ENCODE measurements around the gene PRKG2. TPM values are rescaled to one million over a fixed set of nuclear protein-coding genes. Genes with fewer than 3 reads are reported as not detected.

The PRKG2 gene
- polyA plus RNA-seq, 3 donors: 0.99 to 2.7 (median 2.0) TPM

DNA sequence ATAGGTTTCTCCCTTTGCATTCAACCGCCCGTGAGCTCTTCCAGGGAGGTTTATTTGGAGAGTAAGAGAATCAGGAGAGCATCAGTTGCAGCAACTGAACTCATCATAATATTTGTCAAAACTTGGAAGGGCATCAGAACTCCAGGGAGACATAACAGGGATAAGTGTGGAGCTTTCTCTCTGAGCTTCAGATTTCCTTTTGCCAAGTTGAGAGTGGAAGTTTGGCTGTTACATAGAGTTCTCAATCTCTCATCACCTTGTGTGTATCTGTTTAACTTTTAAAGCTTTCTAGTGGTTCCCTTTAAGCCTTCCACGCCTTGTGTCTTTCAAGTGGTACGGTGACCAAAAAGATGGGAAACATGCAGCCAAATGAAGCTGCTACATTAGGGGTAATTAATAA is 165.7 kb downstream of the PRKG2 start:
- no peak for DNase-seq (ENCODE audit: low read depth in 3 of 3, low spot score in 2 of 3)

DNA sequence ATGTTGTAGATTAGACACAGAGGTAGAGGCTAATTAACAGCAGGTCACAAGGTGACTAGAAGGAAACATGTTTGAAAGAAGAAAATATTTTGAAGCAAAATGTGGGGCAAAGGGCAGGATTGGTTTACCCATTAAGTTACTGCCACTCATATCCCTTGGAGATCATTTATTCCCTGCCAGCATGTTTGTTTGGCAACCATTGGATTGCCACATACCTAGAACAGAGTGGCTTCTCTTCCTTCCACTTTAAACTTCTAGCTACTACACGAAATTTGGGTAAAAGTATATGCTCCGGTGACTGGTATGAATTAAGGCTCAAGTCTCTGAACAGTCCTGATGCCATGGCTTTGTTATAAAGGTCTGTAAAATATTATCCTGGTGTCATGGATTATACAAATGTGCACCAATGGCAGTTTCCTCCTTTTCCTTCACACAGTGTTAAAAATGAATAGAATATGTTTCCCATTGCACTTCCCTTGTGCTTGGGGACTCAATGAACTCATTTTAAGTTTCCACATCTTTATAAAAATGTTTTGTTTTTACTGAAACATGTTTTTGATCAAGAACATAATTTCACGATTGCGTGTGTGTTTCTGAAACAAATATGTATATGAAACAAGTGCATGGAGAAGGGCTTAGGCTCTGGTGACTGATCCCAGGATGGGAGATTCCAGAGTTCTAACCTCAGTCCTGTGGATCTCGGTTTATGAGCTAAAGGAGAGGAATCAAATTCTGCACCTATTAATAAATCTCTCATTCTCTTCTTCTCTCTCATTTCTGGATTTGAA is 172.2 kb downstream of the PRKG2 start:
- DNase-seq (ENCODE audit: low read depth in 3 of 3, low spot score in 2 of 3): no peak

DNA sequence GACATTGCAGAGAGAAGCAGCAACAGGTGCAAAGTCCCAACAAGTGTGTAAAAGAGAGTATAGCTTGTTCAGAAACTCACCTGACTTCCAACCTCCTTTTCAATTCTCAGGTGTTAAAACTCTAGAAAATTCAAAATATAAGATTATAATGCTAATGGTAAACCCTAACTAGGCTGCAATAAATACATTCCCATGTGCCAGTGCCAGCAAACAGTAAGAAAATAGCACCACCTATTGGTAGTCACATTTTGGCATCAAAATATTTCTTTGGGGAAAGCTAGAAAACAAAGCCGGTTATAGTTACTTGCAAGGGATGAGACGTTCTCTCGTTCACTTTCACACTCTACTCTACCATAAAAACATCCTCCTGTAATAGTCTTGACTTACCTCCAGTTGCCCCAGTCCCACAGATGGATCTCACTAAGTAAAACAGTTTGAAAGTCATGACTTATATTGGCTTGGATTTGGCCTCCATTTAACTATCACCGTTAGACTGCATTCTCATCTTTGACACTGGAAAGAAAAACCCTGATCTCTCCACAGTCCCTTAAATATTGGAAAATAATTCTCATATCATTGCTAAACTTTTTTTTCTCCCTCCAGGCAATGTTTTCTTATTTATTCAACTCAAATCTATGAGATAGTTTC is 174.9 kb downstream of the PRKG2 start:
- DNase-seq (ENCODE audit: low read depth in 3 of 3, low spot score in 2 of 3): no peak

DNA sequence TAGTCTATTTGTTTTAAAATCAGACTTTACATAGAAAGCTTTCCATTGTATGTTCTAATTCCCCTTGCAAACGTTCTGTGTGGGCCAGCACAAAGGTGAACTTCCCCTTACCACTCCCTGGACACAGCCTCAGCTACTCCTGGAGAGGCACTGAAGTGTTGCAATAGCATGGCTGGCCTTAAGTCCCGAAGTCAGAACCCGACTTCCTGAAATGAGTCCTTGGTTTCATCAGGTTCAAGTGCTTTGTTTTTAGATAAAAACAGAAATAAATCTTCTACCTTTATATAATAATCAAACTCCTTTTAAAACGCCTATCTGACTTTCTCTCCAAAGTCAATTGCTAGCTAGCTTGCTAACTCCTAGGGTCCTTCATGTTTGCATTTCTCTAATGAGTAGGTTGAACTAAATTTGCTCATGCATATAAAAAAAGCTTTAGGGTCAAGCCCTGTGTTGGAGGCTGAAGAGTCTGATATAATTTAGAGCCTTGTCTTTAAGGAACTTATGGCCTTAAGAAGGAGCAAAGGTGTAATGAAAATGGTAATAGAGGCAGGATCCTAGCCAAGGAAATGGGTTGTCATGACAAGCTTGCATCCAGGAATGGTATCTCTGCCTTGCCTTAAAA is 175.6 kb downstream of the PRKG2 start:
- no peak for DNase-seq (ENCODE audit: low read depth in 3 of 3, low spot score in 2 of 3)

DNA sequence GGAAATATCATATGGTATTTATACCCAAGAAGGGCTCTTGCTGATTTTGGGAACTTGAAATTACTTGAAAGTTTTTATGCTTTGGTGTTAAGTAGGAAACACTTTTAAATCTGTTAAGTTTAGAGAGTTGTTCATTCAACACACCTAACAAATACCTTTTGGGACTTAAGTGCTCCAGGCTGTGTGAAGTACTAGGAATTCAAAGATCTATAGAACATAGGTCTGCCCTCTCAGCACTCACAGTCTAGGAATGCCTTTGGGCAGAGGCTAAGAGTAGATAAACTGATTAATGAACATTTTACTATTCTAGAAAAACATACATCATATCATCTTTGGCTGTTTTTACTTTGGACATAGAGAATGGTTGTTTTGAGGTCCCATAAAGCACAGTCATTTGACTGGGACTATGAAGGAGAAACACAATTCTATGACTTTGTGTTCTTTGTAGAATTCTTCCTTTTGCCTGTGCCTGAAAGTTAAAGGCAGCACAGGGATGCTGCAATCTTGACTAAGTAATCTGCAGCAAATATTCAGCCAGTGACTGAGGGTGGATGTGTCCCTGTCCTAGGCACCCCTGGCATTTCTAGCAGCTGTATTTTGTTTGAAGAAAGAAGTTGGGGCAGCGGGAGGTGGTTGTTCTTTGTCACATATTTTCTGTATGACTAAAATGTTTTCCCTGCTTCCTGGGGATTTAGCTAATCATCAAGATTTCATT is 176.2 kb downstream of the PRKG2 start:
- no peak for DNase-seq (ENCODE audit: low read depth in 3 of 3, low spot score in 2 of 3)

Other genes with a start within 250 kb of the PRKG2 start
- 10 to 100 TPM; 13.7 to 17.5 (median 16.9) TPM for gene BMP3, start 184.5 kb downstream of the PRKG2 start, polyA plus RNA-seq (ENCODE audit: insufficient read length in 3 of 3)

All from right renal cortex interstitium (tissue), 3 donors.